ENCODE measurements around the gene LIN7C.

DNA sequence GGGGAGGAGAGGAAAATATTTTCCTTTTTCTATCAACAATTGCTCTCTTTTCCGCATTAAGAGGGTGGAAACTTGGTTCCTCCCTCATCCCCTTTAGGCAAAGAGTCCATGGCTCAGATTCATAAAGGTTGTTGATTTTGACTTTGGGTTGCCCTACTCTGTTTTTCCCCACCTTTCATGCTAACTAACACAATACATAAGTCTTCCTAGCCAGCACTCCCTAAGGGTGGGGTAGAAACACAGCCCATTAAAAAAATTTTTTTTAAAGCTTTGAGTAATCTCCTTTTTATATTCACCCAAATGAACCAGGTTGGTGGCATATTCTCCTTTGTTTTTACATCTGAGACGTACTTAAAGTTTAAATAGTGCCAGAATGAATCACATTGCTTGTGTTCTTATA, 20.0 kb upstream of the LIN7C start:
- TF ChIP-seq, protein P1, sequence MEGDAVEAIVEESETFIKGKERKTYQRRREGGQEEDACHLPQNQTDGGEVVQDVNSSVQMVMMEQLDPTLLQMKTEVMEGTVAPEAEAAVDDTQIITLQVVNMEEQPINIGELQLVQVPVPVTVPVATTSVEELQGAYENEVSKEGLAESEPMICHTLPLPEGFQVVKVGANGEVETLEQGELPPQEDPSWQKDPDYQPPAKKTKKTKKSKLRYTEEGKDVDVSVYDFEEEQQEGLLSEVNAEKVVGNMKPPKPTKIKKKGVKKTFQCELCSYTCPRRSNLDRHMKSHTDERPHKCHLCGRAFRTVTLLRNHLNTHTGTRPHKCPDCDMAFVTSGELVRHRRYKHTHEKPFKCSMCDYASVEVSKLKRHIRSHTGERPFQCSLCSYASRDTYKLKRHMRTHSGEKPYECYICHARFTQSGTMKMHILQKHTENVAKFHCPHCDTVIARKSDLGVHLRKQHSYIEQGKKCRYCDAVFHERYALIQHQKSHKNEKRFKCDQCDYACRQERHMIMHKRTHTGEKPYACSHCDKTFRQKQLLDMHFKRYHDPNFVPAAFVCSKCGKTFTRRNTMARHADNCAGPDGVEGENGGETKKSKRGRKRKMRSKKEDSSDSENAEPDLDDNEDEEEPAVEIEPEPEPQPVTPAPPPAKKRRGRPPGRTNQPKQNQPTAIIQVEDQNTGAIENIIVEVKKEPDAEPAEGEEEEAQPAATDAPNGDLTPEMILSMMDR (conservative IDR thresholded peaks at IDR 0.05; ENCODE audit: low read length), result no peak
- TF ChIP-seq EZH2phosphoT487 (IDR thresholded peaks at IDR 0.05; ENCODE audit: borderline replicate concordance, low read depth, low read length), result no peak
